CD4-positive, alpha-beta T cell treated with Interleukin-10 for 1 hour (primary cell): ENCODE results near the gene PGBD5.

ENCODE experiments used
- DNase-seq: peaks from one replicate; pipeline ENCODE4 v3.0.0-alpha.2; 2020

Gene PGBD5

GRCh38 chr1:230371923-230372703, 54.0 kb downstream of the PGBD5 start:
- no peak for DNase-seq

GRCh38 chr1:230370109-230370508, 56.0 kb downstream of the PGBD5 start:
- DNase-seq: no peak

DNA sequence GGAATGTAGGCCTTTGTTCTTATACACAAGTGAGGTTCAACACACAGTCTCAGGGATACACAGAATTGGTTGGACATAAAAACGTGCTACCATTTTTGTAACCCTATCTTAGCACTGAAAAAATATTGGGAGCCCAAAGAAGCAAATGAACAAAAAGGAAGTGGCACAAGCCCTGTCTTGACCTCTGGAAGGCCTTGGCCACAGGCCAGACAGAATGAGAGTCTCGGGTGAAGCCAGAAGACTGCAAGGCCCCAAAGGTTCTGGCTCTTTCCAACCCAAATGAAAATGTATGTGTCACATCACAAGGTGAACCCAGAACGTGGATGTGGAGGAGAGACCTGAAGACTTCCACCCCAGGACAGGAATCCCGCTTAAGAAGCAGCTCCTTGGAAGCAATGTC, 57.3 kb downstream of the PGBD5 start:
- DNase-seq: no peak

- no peak for DNase-seq
Observed at GRCh38 chr1:230368363-230368762, 57.8 kb downstream of the PGBD5 start.

- no peak for DNase-seq
Observed at GRCh38 chr1:230366504-230366915, 59.6 kb downstream of the PGBD5 start.

DNA sequence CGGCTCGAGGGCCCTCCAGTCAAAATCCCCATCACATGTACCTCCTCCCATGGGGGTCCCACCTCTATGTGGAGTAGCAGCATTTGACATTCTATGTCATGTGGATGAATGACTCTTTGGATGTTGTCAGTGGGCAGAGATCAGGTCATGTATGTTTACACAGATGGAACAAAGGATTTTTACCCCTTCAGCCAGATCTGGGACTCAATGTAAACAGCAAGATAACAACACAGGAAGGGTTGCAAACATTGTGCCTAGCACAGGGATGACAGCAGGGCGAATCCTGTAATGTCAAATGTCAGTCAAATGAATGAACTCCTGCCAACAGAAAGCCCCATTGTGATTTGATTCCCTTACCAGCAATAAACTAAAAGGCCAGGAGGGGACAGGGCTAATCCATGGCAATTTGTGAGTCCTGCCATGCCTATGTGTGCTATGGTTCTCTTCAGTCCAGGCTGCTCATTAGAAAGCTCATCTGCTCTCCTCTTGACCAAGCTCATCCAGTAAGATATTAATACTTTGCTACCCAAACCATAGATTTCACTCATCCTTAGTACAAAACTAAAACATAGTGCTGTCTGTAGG, 60.3 kb downstream of the PGBD5 start:
- DNase-seq: no peak

DNA sequence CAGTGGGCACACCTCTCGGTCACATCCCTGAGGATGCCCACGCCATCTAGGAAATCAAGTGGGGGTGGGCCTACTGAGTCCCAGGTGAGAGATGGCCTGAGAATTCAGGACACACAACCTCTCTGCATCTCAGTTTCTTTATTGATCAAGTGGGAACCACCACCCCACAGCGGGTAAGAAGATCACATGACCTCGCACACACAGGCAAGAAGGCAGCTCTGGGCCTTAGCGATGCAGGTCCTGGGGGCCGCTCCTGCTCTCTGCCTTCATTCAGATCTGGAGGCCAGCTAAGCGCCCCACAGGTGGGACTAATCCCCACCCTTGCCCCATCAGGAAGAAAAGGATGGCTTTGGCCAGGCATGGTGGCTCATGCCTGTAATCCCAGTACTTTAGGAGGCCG, 63.2 kb downstream of the PGBD5 start:
- DNase-seq: no peak

DNA sequence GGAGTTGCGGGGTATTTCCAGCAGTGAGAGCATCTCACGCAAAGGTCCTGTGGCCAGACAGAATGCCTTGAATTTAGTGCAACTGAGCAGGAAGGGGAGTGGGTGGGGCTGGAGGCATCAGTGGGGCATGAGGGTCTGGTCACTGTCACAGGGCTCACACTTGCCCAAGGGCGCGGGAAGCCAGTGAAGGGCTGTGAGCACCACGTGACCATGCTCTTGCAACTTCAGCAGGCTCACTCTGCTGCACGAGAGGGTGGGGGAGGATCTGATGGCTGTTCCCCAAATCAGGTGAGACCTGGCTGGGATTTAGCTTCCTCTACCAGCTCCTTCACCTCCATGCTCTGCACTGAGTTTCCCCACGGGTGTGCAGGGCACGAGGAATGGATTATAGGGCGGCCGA, 64.2 kb downstream of the PGBD5 start:
- DNase-seq: no peak

DNA sequence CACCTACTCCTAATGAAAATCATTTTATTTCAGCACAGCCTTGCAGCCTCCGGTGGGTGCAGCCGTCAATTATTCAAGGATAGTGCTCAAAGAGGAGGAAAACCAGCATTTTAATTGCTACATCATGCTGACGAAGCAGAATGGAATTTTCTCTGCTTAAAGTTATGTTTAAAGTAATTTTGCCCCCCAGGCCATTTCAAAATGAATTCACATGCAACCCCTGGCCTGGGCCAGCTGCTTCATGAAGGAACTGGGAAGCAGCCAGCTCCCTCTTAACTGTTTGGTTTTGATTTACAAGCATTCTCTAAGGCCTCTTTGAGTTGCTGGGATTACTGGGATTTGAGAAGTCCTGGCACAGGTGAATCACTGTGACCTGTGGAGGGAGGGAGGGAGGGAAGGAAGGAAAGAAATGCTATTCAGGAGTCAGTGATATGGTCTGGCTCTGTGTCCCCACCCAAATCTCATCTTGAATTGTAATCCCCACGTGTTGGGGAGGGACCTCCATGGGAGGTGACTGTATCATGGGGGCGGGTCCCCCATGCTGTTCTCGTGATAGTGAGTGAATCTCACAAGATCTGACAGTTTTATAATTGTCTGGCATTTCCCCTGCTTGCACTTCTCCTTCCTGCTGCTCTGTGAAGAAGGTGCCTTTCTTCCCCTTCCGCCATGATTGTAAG, 66.0 kb downstream of the PGBD5 start:
- no peak for DNase-seq

GRCh38 chr1:230356869-230357794, 69.0 kb downstream of the PGBD5 start:
- DNase-seq: no peak

DNA sequence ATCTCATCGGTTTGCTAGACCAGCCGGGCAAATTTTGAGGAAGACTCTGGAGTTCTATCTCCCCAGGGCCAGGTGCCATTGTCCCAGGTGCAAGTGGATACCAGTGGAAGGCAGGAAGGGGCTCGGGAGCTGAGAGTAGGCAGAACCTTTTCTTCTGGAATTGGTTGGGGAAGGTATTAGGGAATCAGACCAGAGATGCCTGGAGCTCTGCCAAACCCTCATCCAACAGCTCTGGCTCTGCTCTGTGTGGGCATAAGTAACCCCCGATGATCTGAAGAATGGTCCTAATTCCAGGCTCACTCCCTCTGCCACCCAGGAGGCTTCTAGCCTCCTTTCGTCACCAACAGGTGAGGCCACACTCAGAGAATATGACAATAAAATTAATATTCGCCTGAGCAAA, 69.9 kb downstream of the PGBD5 start:
- no peak for DNase-seq

DNA sequence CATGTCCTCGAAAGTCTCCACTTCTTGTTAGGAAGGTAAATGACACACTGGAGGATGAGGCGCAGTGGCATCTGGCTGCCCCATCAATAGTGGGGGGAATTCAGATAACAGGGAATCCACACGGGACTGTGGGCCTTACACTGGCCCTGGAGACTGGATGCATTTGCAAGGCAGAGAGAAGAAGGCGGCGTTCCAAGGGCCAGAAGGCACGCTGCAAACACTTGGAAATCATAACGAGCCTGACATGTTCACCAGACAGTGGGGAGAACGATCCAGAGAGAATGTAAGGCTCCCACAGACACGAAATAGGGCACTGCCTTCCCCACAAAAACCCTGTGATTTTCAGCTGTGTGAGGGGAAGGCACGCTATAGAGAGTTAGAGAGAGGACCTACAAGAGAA, 70.5 kb downstream of the PGBD5 start:
- no peak for DNase-seq

GRCh38 chr1:230355128-230355527, 71.0 kb downstream of the PGBD5 start:
- DNase-seq: no peak

DNA sequence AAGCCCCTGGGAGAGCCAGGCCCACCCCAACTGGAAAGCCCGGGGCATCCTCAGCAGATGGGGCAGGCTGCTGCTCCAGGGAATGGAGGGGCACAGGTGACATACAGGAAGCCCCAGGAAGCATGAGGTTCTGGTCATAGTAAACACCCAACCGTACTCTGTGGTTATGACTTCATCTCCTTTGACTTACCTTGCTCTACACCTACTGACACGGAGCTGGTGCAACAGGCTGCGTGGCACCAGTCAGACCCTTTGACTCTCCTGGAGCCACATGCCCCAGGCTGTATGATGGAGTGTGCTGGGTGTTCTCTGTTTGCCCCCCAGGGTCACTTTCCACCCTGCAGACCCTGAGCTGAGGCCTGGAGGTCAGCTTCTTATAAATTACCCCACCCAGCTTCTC, 72.1 kb downstream of the PGBD5 start:
- no peak for DNase-seq

GRCh38 chr1:230352537-230352936, 73.6 kb downstream of the PGBD5 start:
- DNase-seq: no peak

DNA sequence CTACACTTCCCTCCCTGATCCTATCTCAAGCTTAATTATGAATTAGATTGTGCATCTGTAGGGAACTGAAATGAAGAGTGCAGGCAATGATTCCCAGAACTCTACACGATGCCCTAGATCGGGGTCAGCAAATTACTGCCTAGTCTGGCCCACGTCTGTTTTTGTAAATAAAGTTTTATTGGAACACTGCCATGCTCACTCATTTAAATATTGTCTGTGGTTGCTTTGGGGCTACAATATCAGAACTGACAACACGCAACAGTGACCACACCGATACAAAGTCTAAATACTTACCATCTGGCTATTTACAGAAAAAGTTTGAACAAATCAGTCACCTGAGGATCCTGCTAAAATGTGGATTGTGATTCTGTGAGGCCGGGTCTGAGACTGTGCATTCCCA, 74.1 kb downstream of the PGBD5 start:
- no peak for DNase-seq

- DNase-seq: no peak
Observed at GRCh38 chr1:230351514-230351913, 74.6 kb downstream of the PGBD5 start.

GRCh38 chr1:230350208-230350921, 75.8 kb downstream of the PGBD5 start:
- DNase-seq: no peak

- no peak for DNase-seq
Observed at GRCh38 chr1:230349020-230349393, 77.1 kb downstream of the PGBD5 start.

GRCh38 chr1:230348386-230349019, 77.6 kb downstream of the PGBD5 start:
- DNase-seq: no peak

GRCh38 chr1:230347896-230348295, 78.2 kb downstream of the PGBD5 start:
- DNase-seq: no peak
